H9 (cell line): ENCODE results near the gene CORO2B. TPM values are rescaled to one million over a fixed set of nuclear protein-coding genes. Genes with fewer than 3 reads are reported as not detected.

Source experiments
- DNase-seq: peaks from one replicate; pipeline ENCODE4 v3.0.0-alpha.2; 2017
- H2AFZ ChIP-seq: one replicate; pipeline ENCODE4 v1.6.1; 2013; ENCODE audit warnings: mild to moderate bottlenecking, low read length, control low read depth, moderate library complexity
- H2AK5ac ChIP-seq: 2 replicates; pipeline ENCODE4 v1.6.1; 2013; ENCODE audit warnings: low read length, control low read depth, mixed read lengths; ENCODE audit not compliant: insufficient read length
- H2BK120ac ChIP-seq: one replicate; pipeline ENCODE4 v1.6.1; 2013; ENCODE audit warnings: low read depth, mild to moderate bottlenecking, low read length, control low read depth, inconsistent platforms; ENCODE audit not compliant: poor library complexity, severe bottlenecking
- H2BK12ac ChIP-seq: 2 replicates; pipeline ENCODE4 v1.6.1; 2013; ENCODE audit warnings: low read length, control low read depth, mixed read lengths, low read depth; ENCODE audit not compliant: insufficient read length
- H2BK15ac ChIP-seq: 2 replicates; pipeline ENCODE4 v1.6.1; 2013; ENCODE audit warnings: low read depth, low read length, control low read depth
- H2BK20ac ChIP-seq: one replicate; pipeline ENCODE4 v1.6.1; 2013; ENCODE audit warnings: low read depth, mild to moderate bottlenecking, low read length, control low read depth, inconsistent platforms; ENCODE audit not compliant: poor library complexity, severe bottlenecking
- H2BK5ac ChIP-seq: 2 replicates; pipeline ENCODE4 v1.6.1; 2013; ENCODE audit warnings: low read length, control low read depth, mixed read lengths; ENCODE audit not compliant: insufficient read length
- H3K14ac ChIP-seq: 2 replicates; pipeline ENCODE4 v1.6.1; 2013; ENCODE audit warnings: low read length, control low read depth; ENCODE audit not compliant: insufficient read depth
- H3K18ac ChIP-seq: 2 replicates; pipeline ENCODE4 v1.6.1; 2013; ENCODE audit warnings: low read depth, mild to moderate bottlenecking, mixed read lengths, low read length, control low read depth; ENCODE audit not compliant: insufficient read length
- H3K23ac ChIP-seq: 2 replicates; pipeline ENCODE4 v1.6.1; 2013; ENCODE audit warnings: low read length, control low read depth, mixed read lengths, low read depth; ENCODE audit not compliant: insufficient read length
- H3K23me2 ChIP-seq: 2 replicates; pipeline ENCODE4 v1.6.1; 2013; ENCODE audit warnings: low read depth, mild to moderate bottlenecking, mixed read lengths, low read length, control low read depth; ENCODE audit not compliant: insufficient read length, poor library complexity, severe bottlenecking
- H3K27ac ChIP-seq: 2 replicates; pipeline ENCODE4 v1.5.1; 2013; ENCODE audit warnings: low read length, control low read depth, mixed read lengths, low read depth; ENCODE audit not compliant: insufficient read length
- H3K27me3 ChIP-seq: 2 replicates; pipeline ENCODE4 v1.6.1; 2013; ENCODE audit warnings: low read length, control low read depth, inconsistent platforms; ENCODE audit not compliant: insufficient read depth
- H3K4ac ChIP-seq: 2 replicates; pipeline ENCODE4 v1.6.1; 2013; ENCODE audit warnings: low read depth, mild to moderate bottlenecking, control low read depth, inconsistent platforms, low read length, moderate library complexity
- H3K4me1 ChIP-seq: 2 replicates; pipeline ENCODE4 v1.6.1; 2013; ENCODE audit warnings: low read length, control low read depth, inconsistent platforms; ENCODE audit not compliant: insufficient read depth
- H3K4me2 ChIP-seq: 2 replicates; pipeline ENCODE4 v1.6.1; 2013; ENCODE audit warnings: low read length, control low read depth, mixed read lengths; ENCODE audit not compliant: insufficient read length, insufficient read depth
- H3K56ac ChIP-seq: 2 replicates; pipeline ENCODE4 v1.6.1; 2013; ENCODE audit warnings: low read depth, mild to moderate bottlenecking, mixed read lengths, low read length, control low read depth; ENCODE audit not compliant: insufficient read length
- H3K79me1 ChIP-seq: 2 replicates; pipeline ENCODE4 v1.6.1; 2013; ENCODE audit warnings: low read depth, mild to moderate bottlenecking, moderate library complexity, low read length, control low read depth, inconsistent platforms; ENCODE audit not compliant: insufficient read depth, poor library complexity, severe bottlenecking
- H3K79me2 ChIP-seq: 2 replicates; pipeline ENCODE4 v1.6.1; 2013; ENCODE audit warnings: low read length, control low read depth, inconsistent platforms; ENCODE audit not compliant: insufficient read depth
- H3K9ac ChIP-seq: 2 replicates; pipeline ENCODE4 v1.6.1; 2013; ENCODE audit warnings: low read length, control low read depth, mixed read lengths; ENCODE audit not compliant: insufficient read length; ENCODE audit errors: extremely low read depth
- H3K9me3 ChIP-seq: one replicate; pipeline ENCODE4 v1.6.1; 2013; ENCODE audit warnings: low read depth, low read length, inconsistent platforms; ENCODE audit not compliant: control insufficient read depth
- H3T11ph ChIP-seq: one replicate; pipeline ENCODE4 v1.6.1; 2013; ENCODE audit warnings: mild to moderate bottlenecking, low read length, control low read depth, inconsistent platforms
- H4K20me1 ChIP-seq: one replicate; pipeline ENCODE4 v1.6.1; 2013; ENCODE audit not compliant: control insufficient read depth, insufficient read length, insufficient read depth
- H4K5ac ChIP-seq: 2 replicates; pipeline ENCODE4 v1.6.1; 2013; ENCODE audit warnings: low read depth, mild to moderate bottlenecking, mixed read lengths, low read length, control low read depth; ENCODE audit not compliant: insufficient read length
- H4K8ac ChIP-seq: replicated peaks from 2 replicates; pipeline ENCODE4 v1.6.1; 2013; ENCODE audit warnings: low read length, control low read depth, mixed read lengths, low read depth; ENCODE audit not compliant: insufficient read length
- H4K91ac ChIP-seq: 2 replicates; pipeline ENCODE4 v1.6.1; 2013; ENCODE audit warnings: low read depth, mild to moderate bottlenecking, moderate library complexity, mixed read lengths, low read length, control low read depth; ENCODE audit not compliant: insufficient read length
- H3K27ac Mint-ChIP-seq, 3 experiments: 2 replicates in 2 of 3; 3 replicates in 1 of 3; pipeline ENCODE4 v1.8.0; 2020 to 2021; ENCODE audit warnings: mixed read lengths in 3 of 3, mild to moderate bottlenecking in 1 of 3, moderate library complexity in 1 of 3
- H3K27me3 Mint-ChIP-seq: 2 replicates; pipeline ENCODE4 v1.8.0; 2021; ENCODE audit warnings: low read depth, mild to moderate bottlenecking, moderate library complexity, mixed read lengths
- H3K36me3 Mint-ChIP-seq, 3 experiments: 2 replicates in 2 of 3; 3 replicates in 1 of 3; pipeline ENCODE4 v1.8.0; 2020 to 2021; ENCODE audit warnings: low read depth in 3 of 3, mixed read lengths in 3 of 3; ENCODE audit not compliant: insufficient read depth in 1 of 3
- H3K4me1 Mint-ChIP-seq, 2 experiments: 2 replicates each; pipeline ENCODE4 v1.8.0; 2020; ENCODE audit warnings: mixed read lengths in 2 of 2
- H3K4me3 Mint-ChIP-seq, 2 experiments: 2 replicates in 1 of 2; 3 replicates in 1 of 2; pipeline ENCODE4 v1.8.0; 2020 to 2021; ENCODE audit warnings: mild to moderate bottlenecking in 2 of 2, mixed read lengths in 2 of 2, moderate library complexity in 1 of 2
- H3K9me3 Mint-ChIP-seq, 2 experiments: 2 replicates in 1 of 2; 3 replicates in 1 of 2; pipeline ENCODE4 v1.8.0; 2020; ENCODE audit warnings: mild to moderate bottlenecking in 2 of 2, mixed read lengths in 2 of 2, moderate library complexity in 1 of 2
- CTCF ChIP-seq: fragments of 200-600 bp; sonication (generic); conservative IDR thresholded peaks from 3 replicates; pipeline ENCODE4 v1.8.0; 2021; ENCODE audit warnings: antibody characterized with exemption, mild to moderate bottlenecking
- WGBS: extraction: QIAGEN DNeasy Blood & Tissue Kit; methylation state at CpG from one replicate; pipeline ENCODE4 v1.1.7; 2013; ENCODE audit warnings: missing lambda C conversion rate, low lambda C conversion rate, mixed read lengths; ENCODE audit not compliant: insufficient read length; ENCODE audit errors: extremely low coverage; 5-methylcytosine and 5-hydroxymethylcytosine counted together
- total RNA-seq: library from RNA; stranded (reverse); gene quantifications from 2 replicates; pipeline ENCODE4 v1.2.1, GENCODE V29; 2021

The CORO2B gene
- total RNA-seq, 1 experiment from 2014 or later, result 3.1 TPM

- WGBS, result no CpG with 5 or more reads among the region's 10 CpGs
Observed at GRCh38 chr15:68719672-68720071, 140.9 kb downstream of the CORO2B start.

More at GRCh38 chr15:68719672-68720071, 140.9 kb downstream of the CORO2B start:
- no peaks in the 10 kb centered on the region for H3K9me3 ChIP-seq
- H3K14ac ChIP-seq, result no peak overlapping the region
- no peak overlapping the region for H3K27ac ChIP-seq
- no peak overlapping the region for H4K8ac ChIP-seq
- TF ChIP-seq CTCF, result no peak
- H3K9me3 Mint-ChIP-seq, result no peaks in the 10 kb centered on the region
- DNase-seq, result no peak
- H3K4me1 Mint-ChIP-seq, result no peaks in the 10 kb centered on the region; a peak in 2 of 4 replicates
- H3K79me2 ChIP-seq, result no peaks in the 10 kb centered on the region
- H3T11ph ChIP-seq, result no peak overlapping the region
- no peak overlapping the region for H2BK20ac ChIP-seq
- H2BK12ac ChIP-seq, result no peak overlapping the region
- H3K9ac ChIP-seq, result no peak overlapping the region
- no peak overlapping the region for H3K4ac ChIP-seq
- H2AK5ac ChIP-seq, result no peak overlapping the region
- peaks cover 2% of the 10 kb centered on the region for H3K27me3 Mint-ChIP-seq
- no peak overlapping the region for H2AFZ ChIP-seq
- H2BK5ac ChIP-seq, result no peak overlapping the region
- H2BK15ac ChIP-seq, result no peak overlapping the region
- no peak overlapping the region for H3K18ac ChIP-seq
- H4K5ac ChIP-seq, result no peak overlapping the region
- H4K20me1 ChIP-seq, result no peaks in the 10 kb centered on the region
- no peak overlapping the region for H2BK120ac ChIP-seq
- H3K27ac Mint-ChIP-seq, result no peak overlapping the region
- H3K4me1 ChIP-seq, result no peaks in the 10 kb centered on the region; the same call in 1 of the 2 replicates
- H3K27me3 ChIP-seq, result no peaks in the 10 kb centered on the region
- no peak overlapping the region for H3K23ac ChIP-seq
- H3K56ac ChIP-seq, result no peak overlapping the region
- H3K4me2 ChIP-seq, result no peak overlapping the region
- no peaks in the 10 kb centered on the region for H3K23me2 ChIP-seq
- no peak overlapping the region for H3K4me3 Mint-ChIP-seq
- H4K91ac ChIP-seq, result no peak overlapping the region
- no peaks in the 10 kb centered on the region for H3K79me1 ChIP-seq
- no peaks in the 10 kb centered on the region; a peak in 1 of 7 replicates for H3K36me3 Mint-ChIP-seq
